HG02938 (cell line): Measurements from ENCODE around the gene BDKRB1.
"Not testable (repeated sequence)": the region's sequence is repeated elsewhere in the genome, so short reads cannot be mapped to it uniquely, and the experiment has no call there.

ENCODE experiments used
- ATAC-seq: cut with Tn5 transposase; IDR thresholded peaks from one replicate; pipeline ENCODE4 v1.9.1; 2021; ENCODE audit warnings: mild to moderate bottlenecking, moderate library complexity; ENCODE audit not compliant: unreplicated experiment

BDKRB1 gene

DNA sequence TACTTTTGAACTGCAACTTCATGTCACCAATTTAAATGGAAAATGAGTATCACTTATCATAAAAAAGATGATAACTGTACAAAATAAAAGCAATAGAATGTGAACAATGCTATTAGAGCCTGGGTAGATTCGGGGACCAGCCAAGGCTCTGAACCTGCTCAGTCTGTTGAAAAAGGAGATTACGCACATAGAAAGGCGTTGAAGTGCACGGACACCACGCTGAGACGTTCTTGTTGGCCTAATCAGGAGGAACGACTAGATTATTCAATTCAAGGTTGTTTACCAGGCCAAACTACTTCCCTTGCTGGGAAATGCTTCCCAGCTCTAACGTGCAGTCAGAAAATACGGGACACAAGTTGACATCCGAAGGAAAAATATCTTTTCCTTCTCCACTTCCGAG lies 23.5 kb upstream of the BDKRB1 start:
- ATAC-seq, result no peak

DNA sequence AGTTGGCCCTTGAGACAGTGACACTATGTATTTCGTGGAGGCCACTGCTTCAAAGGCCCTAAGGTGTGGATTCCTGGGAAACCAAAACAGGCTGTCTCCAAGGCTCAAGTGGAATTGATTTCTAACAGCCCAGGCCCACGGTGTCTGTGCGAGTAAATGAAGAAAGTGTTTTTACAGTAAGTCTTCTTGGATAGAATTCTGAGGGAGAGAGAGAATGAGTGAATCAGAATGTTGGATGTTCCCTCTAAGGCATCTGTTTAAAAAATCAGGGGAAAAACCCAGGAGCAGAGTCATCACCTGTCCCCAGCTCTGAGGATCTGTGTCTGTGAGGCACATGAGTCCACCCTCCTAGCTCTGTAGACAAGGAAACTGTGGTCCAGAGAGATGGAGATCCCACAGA lies 22.3 kb upstream of the BDKRB1 start:
- no peak for ATAC-seq

DNA sequence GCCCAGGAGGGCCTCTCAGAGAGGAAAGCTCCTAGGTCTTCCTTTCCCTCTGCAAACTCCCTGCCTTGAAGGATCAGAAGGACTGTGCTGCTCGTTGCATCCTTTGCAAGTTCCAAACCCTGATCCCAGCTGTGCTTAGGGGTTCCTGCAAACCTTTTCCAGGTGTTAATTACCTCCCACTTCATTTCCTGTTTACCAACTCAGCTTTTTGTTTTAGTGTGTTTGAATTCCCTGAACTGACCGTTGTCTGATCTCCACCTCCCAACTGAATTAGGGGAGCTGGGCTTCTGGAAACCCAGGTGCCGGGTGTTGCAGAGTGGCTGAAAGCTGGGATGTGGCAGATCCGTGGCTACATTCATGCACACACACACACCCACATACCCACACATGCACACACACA lies 20.6 kb upstream of the BDKRB1 start:
- no peak for ATAC-seq

DNA sequence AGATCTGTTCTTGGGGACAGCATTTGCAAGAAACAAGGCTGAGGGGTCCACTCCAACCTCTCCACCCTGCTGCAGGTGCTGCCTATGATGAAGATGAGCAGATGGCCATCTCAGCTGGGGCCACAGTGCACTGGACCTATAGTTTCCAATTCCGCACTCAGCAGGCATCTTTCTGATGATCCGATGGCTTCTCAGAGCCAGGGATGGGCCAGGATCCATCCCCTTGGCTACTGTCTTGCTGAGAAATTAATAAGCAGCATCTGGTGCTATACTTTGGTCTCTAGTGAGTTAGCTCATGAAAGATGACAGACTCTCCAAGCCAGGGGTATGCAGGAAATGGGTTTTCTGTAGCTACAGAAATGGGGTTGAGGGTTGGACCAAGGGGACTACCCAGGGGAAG lies 18.4 kb upstream of the BDKRB1 start:
- ATAC-seq, result no peak

DNA sequence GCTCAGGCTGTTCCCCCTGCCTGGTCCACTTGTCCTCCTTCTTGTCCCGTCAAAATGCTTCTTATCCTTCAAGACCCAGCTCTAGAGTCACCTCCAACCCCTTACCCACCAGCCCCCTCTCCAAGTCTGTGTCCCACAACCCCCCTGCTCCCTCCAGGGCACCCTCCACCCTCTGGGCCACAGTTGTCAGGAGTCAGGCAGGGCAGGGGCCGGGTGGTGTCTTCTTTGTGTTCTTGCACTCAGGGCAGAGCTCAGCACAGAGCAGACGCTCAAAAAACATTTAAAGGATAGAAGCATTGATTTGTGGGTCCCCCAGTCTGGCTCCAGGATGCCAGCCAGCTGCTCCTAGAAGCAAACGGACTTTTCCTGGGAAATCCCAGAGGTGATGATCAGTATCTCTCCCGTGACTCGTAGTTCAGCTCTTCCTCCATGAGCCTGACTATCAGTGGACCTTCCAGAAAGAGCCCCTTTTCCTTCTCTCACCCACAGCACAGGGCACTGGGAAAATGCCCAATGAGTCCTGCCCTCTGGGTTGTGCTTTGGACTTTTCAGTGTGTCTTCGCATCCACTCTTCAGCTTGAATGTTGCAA lies 17.2 kb upstream of the BDKRB1 start:
- no peak for ATAC-seq

DNA sequence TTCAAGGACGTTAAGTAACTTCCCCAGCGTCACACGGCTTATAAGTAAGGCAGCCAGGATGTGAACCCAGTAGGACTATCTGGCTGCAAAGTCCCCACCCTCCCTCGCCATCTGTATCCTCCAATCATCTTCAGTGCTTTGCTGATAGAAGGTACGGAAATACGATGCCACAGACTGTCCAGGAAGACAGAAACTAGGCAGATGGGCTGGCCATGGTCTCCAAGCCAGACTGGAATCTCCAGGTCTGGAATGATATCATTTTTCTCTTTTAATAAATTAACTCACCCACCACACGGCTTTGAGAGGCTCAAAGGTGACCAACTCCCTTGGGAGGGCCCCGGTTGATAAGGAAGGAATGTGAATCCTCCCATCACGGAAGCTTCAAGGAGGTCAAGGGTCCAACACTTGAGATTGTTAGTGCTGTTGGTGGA lies 16.3 kb upstream of the BDKRB1 start:
- no peak for ATAC-seq

DNA sequence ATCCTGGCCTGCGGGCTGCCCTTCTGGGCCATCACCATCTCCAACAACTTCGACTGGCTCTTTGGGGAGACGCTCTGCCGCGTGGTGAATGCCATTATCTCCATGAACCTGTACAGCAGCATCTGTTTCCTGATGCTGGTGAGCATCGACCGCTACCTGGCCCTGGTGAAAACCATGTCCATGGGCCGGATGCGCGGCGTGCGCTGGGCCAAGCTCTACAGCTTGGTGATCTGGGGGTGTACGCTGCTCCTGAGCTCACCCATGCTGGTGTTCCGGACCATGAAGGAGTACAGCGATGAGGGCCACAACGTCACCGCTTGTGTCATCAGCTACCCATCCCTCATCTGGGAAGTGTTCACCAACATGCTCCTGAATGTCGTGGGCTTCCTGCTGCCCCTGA lies 15.4 kb upstream of the BDKRB1 start:
- ATAC-seq, result no peak

DNA sequence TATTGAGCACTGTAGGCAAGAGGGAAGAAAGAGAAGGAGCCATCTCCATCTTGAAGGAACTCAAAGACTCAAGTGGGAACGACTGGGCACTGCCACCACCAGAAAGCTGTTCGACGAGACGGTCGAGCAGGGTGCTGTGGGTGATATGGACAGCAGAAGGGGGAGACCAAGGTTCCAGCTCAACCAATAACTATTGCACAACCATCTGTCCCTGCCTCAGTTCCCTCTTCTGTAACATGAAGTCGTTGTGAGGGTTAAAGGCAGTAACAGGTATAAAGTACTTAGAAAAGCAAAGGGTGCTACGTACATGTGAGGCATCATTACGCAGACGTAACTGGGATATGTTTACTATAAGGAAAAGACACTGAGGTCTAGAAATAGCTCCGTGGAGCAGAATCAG lies 13.9 kb upstream of the BDKRB1 start:
- no peak for ATAC-seq

DNA sequence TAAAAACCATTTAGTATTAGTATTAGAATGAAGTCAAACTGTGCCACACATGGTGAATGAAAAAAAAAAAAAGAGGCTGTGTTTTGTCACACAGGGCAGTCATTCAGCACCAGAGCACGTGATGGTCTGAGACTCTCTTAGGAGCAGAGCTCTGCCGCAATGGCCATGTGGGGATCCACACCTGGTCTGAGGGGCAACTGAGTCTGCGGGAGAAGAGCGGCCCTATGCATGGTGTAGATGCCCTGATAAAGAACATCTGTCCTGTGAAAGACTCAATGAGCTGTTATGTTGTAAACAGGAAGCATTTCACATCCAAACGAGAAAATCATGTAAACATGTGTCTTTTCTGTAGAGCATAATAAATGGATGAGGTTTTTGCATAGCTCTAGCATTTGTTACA lies 12.2 kb upstream of the BDKRB1 start:
- no peak for ATAC-seq

DNA sequence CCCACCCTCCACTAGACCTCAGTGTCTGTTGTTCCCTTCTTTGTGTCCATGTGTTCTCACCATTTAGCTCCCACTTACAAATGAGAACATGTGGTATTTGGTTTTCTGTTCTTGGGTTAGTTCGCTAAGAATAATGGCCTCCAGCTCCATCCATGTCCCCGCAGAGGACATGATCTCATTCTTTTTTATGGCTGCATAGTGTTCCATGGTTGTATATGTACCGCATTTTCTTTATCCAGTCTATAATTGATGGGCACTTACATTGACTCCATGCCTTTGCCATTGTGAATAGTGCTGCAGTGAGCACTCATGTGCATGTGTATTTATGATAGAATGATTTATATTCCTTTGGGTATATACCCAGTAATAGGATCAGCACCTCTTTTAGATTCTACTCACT lies 10.9 kb upstream of the BDKRB1 start:
- not testable (repeated sequence) for ATAC-seq

DNA sequence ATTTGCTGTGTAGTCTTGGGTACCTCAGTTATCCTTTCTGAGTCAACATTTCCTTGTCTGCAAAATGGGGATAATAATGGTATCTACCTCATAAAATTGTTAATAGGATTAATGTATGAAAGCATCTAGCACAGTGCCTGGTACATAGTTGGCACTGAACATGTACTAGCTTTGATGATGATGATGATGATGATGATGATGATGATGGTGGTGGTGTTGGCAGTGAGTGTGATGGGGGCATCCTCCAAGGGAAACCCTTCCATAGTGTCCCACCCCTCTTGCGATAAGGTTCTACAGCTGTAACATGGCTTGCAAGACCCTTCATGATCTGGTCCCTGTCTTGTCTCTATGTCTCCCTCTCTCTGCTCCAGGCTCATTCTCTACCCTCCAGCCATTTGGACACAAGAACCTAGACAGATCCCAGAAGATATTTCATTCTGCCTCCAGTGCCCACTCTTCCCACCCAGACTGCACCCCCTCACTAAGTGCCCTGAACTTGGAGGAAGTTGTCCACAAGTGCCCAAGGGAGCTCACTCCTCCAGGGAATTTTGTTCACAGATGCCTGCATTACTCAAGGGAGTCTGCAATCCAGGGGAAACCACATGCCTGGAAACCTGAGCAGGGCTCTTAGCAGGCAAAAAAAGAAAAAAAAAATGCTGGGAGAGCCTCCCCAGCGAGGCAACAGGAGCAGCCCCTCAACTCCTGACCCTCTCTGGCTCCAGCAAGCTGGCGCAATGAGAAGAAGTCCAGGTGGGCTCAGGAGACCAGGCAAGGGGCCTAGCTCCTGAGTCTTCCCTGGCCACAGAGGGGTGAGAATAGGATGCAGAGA lies 10.1 kb upstream of the BDKRB1 start:
- ATAC-seq, result no peak

DNA sequence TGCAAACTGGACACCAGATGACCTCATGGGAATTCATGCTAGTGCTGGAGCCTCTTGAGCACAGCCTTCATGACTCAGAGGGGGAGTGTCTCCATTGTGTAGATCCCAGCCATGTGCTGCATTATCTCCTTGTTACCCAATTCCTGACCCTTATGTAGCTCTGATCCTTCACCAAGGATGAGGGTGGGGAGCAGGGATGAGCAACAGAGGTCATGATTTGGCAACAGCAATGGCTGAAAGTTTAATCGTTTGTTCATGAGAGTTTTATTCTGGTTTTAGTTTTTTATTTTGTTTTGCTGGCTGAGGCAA lies 9.5 kb upstream of the BDKRB1 start:
- ATAC-seq, result no peak

DNA sequence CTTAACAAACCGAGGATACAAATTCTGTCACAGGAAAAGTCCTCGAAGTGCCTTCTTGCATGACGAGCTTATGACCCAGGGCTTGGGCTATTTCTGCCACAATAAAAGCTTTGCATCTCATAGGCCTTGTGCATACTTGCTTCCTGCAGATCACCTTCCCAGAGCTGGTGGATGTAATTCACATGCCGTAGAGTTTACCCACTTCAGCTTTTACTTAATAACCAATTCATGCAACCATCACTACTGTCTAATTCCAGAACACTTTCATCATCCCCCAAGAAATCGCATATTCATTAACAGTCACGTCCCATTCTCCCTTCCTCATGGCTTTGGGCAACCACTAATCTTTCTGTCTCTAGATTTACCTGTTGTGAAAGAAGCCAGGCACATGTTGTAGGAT lies 9.0 kb upstream of the BDKRB1 start:
- ATAC-seq, result no peak

DNA sequence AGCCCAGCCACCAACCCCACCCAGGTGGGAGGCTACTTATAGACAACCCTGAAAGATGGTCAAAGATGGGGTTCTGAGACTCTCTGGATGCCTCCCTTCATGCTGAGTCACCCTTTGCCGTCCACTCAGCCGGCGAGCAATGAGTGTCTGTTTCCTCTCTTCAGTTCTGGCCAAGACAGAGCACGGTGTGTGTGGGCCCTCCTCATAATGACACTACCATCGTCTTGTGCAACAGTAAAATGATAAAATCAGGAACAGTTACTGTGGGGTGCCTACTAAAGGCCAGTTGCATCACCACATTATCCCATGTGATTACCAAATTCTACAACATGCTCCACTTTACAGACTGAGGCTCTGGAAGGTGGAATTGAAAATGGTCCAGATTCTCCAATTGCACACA lies 7.0 kb upstream of the BDKRB1 start:
- no peak for ATAC-seq

DNA sequence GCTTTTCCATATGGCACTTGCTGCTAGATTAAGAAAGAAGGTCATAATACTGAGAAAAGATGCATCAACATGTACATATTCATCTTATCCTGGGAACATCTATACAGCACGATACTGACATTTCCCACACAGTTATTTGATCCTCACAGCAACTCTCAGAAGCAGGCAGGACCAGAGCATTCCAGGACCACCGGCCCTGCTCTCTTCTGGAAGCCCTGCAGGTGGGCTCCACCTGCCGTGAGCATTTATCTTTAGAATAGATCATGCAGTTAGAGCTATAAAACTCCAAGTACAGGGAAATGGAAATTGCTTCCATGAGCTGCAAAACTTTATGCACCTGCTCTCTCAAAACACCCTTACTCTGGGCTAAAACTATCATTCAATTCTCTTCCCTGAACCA lies 5.5 kb upstream of the BDKRB1 start:
- no peak for ATAC-seq

DNA sequence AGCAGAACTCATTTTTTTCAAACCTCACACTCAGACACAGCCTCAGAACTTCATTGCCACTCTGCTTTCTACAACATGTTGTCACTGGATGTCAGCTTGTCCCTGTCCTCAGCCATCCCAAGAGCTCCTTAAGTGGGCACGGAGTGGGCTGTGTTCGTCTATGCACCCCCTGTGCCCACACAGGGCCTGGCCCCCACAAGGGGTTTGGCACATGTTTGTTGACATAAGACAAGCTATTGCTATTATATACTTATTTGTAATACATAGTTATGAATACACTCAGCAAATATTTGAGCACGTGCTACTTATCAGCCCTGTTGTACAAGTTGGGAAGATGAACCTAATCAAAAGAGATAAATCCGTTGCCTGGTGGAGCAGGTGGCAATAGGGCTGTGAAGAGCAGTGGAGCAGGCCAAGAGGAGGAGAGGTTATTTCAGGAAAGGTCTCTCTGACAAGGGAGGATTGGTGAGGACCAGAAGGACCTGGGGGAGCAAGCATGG lies 4.3 kb upstream of the BDKRB1 start:
- no peak for ATAC-seq

DNA sequence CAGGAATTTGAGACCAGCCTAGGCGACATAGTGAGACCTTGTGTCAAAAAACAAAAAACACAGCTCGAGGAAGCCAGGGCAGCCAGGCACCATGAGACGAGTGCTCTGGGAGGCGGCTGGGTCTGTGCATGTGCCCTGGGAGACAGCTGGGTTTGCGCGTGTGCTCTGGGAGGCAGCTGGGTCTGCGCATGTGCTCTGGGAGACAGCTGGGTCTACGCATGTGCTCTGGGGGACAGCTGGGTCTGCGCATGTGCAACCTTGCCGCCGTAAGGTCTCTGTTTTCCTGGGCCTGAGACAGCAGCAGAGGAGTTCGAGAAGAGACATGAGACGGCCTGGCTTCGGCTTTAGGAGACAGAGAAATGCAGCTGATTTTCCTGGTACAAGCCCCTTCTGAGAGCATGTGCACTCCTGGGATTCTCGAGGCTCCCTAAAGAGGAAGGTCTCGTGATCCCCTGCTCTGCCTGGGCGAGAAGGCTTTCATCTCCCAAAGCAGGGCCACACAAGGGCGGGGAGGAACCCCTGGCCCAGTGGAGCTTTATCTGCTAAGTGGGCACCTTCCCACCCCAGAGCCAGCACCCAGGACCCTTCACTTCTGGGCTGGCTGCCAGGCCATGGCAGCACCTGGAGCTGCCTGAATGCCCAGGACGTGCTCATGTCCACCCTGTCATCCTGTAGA lies 3.5 kb upstream of the BDKRB1 start:
- ATAC-seq, result no peak

DNA sequence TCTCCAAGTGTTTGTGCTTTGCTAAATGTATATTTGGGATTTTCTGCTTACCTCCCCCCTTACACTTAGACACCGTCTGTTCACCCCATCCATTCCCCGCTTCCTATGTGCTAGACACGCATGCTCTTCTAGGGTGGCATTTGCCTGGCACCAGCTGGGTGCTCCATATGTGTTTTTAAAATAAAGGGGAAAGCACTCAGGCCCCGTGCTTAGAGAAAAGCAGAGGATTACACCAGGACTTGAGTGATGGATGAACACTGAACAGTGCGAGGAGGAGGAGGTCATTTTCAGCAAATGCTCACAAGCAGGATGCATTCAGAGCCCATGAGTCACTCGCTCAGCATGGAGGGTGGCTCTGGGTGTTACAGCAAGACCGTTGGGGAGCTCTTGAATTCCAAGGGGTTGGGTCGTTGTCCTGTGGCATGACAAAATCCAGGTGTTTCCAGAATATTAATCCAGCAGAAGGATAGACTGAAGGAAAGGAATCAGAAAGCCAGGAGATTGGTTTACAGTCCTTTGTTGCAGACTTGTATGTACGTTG lies 2.9 kb upstream of the BDKRB1 start:
- no peak for ATAC-seq

DNA sequence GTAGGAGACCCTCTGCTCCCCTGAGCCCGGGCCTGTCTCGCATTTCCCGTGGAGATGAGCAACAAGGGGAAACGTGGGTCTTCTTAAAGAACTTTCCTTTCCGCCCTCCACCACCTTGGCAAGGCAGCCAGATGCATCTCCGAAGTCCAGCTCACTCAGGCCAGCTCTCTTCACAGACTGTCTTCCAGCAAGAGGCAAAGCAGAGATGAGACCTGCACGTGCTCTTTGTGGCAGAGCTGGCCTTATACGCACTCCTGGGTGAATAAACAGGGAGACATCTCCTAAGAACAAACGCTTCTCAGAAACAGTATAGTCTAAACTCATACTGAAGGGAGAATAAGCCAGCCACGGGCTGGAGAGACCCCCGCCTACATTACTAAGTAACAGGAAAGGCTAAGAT lies 1.3 kb upstream of the BDKRB1 start:
- no peak for ATAC-seq

DNA sequence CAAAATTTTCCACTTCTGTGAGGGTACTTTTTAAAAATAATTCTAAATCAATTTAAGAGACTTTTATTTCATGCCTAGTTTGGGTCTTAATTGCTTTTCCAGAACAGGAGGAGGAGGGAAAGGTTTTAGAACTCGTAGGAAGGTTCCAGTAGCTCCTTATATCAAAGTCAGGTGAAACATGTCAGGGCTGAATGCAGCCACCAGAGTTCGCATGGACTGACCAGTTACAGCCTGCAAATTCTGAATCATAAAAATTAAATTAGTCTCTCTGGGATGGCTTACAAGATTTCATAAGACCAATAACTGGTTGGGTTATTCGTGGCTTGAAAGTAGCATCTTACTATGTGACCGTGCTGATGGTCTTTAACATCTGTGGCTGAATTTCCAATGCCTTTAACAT lies 397 bp downstream of the BDKRB1 start:
- no peak for ATAC-seq

DNA sequence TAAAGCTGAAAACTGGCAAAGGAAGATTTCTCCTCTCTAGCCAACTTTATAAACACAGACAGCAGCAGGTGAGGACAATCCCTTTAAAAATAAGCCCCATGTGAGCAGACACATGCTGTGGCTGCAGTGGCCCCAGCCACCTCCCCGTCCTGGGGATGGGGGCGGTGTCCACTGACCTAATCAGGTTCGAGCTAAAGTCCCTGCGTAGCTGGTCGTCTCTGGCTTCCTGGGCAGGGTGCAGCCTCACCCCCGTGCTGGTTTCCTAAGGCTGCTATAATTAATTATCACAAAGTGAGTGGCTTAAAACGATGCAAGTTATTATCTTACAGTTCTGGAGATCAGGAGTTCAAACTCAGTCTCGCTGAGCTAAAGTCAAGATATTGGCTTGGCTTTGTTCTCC lies 1.0 kb downstream of the BDKRB1 start:
- no peak for ATAC-seq

DNA sequence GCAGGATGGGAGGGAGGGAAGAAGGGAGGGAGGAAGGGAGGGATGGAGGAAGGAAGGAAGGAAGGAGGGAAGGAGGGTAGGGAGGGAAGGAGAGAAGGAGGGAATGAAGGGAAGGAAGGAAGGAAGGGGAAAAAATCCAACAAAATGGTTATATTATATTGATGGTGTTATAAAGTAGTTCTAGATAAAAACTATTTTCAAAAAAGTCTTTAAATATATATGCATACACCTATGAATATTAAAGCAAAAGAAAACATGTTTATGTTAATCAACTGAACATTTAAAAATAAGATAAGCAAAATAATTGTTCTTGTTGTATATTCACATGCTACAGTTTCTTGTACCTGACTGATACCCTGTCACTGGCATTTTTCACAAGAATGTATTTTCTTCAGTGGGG lies 1.9 kb downstream of the BDKRB1 start:
- no peak for ATAC-seq
